Body of pancreas (tissue), 4 donors: ENCODE measurements around the gene ATG7. TPM values are rescaled to one million over a fixed set of nuclear protein-coding genes. Genes with fewer than 3 reads are reported as not detected.

Source experiments
- ATAC-seq: fragments of 150-250 bp; one replicate; pipeline ENCODE4 v1.9.1; 2016
- DNase-seq, 4 donors: peaks; one replicate each; pipeline ENCODE4 v3.0.0-alpha.2; 2019
- H3K27ac ChIP-seq, 4 donors: fragments of 200-600 bp; sonication (generic); 1 replicate in 3 of 4; 2 replicates in 1 of 4; pipeline versions ENCODE4 v1.5.1 to v1.6.1; 2016 to 2019; ENCODE audit warnings: mild to moderate bottlenecking in 1 of 4, mixed read lengths in 1 of 4, moderate library complexity in 1 of 4
- H3K27me3 ChIP-seq, 2 donors: fragments of 200-600 bp; sonication (generic); one replicate each; pipeline ENCODE4 v1.6.0; 2016; ENCODE audit warnings: mild to moderate bottlenecking in 1 of 2
- H3K36me3 ChIP-seq, 2 donors: fragments of 200-600 bp; sonication (generic); replicated peaks in 1 of 2; 2 replicates each; pipeline ENCODE4 v1.5.1; 2016; ENCODE audit warnings: low read depth in 2 of 2; ENCODE audit not compliant: insufficient read depth in 1 of 2
- H3K4me1 ChIP-seq: fragments of 200-600 bp; sonication (generic); one replicate; pipeline ENCODE4 v1.6.0; 2016
- H3K4me3 ChIP-seq, 2 donors: fragments of 200-600 bp; sonication (generic); 1 replicate in 1 of 2; 2 replicates in 1 of 2; pipeline ENCODE4 v1.5.1; 2016 to 2019
- H3K9me3 ChIP-seq, 3 donors: fragments of 200-600 bp; sonication (generic); 1 replicate in 2 of 3; 2 replicates in 1 of 3; pipeline ENCODE4 v1.5.1; 2016
- POLR2A ChIP-seq, 3 donors: fragments of 450-650 bp; IDR thresholded peaks; one replicate each; pipeline ENCODE4 v1.6.1; 2016; ENCODE audit warnings: antibody characterized with exemption in 3 of 3, mild to moderate bottlenecking in 2 of 3
- WGBS, 2 donors: methylation state at CpG; one replicate each; pipeline ENCODE4 v1.1.5; 2017; 5-methylcytosine and 5-hydroxymethylcytosine counted together
- intact Hi-C: fragments of 100-400 bp; cut with DNase I; formaldehyde crosslinking; loops from one replicate; pipeline ENCODE4 v1.15.1; 2023
- total RNA-seq, 2 donors: library from RNA; depleted of rRNA; stranded (reverse); fragments of >200 nt; gene quantifications; one replicate each; pipeline ENCODE4 v1.1.0, GENCODE V29; 2016
- TF ChIP-seq, protein P1 (sequence below), 7 experiments: fragments of 450-650 bp in 4 of 7; fragments of 200-600 bp in 3 of 7; sonication (generic) in 3 of 7; IDR thresholded peaks; one replicate each; pipeline ENCODE4 v1.5.1; 2016 to 2019; ENCODE audit warnings: antibody characterized with exemption in 7 of 7

ATG7 gene
- total RNA-seq, 2 donors from 2014 or later = 40.5 to 43.6 TPM

DNA sequence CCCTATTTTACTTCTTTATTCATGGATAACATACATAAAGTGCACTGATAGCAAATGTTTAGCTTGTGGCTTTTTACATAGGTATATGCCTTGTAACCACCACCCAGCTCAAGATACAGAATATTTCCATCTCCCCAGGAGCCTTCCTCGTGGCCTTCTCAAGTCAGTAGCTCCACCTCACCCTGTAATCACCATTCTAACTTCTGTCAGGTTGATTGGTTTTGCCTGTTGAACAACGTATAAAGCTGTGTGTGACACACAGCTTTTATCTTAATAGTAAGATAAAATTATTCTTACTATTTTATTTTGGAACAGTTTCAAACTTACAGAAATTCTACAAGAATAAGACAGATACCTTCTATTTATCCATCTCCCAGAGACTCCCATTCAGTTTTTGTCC lies 13.3 kb downstream of the ATG7 start:
- Histone ChIP-seq H3K36me3 (peaks cover 0 to 6% of the 10 kb centered on the region in 2 donors), H3K27me3 (no peaks in the 10 kb centered on the region), H3K27ac (no peak overlapping the region), H3K9me3 (no peaks in the 10 kb centered on the region), H3K4me1 (no peaks in the 10 kb centered on the region), H3K4me3 (no peak overlapping the region)
- 63 to 69% methylated on average over 2 of the region's 2 CpGs for WGBS, 2 donors
- intact Hi-C loops = no loop called here
- ATAC-seq (no peak), DNase-seq (no peak)
- no peak for TF ChIP-seq POLR2A (IDR thresholded peaks at IDR 0.05)
- TF ChIP-seq, protein P1, sequence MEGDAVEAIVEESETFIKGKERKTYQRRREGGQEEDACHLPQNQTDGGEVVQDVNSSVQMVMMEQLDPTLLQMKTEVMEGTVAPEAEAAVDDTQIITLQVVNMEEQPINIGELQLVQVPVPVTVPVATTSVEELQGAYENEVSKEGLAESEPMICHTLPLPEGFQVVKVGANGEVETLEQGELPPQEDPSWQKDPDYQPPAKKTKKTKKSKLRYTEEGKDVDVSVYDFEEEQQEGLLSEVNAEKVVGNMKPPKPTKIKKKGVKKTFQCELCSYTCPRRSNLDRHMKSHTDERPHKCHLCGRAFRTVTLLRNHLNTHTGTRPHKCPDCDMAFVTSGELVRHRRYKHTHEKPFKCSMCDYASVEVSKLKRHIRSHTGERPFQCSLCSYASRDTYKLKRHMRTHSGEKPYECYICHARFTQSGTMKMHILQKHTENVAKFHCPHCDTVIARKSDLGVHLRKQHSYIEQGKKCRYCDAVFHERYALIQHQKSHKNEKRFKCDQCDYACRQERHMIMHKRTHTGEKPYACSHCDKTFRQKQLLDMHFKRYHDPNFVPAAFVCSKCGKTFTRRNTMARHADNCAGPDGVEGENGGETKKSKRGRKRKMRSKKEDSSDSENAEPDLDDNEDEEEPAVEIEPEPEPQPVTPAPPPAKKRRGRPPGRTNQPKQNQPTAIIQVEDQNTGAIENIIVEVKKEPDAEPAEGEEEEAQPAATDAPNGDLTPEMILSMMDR (IDR thresholded peaks at IDR 0.05) = no peak

GRCh38 chr3:11287404-11287803 lies 15.2 kb downstream of the ATG7 start:
- 73 to 91% methylated on average over 10 of the region's 10 CpGs for WGBS, 2 donors
- no peaks in the 10 kb centered on the region for H3K36me3 ChIP-seq
- ATAC-seq (no peak), DNase-seq (no peak)
- H3K27ac ChIP-seq = peak overlapping the region in 1 of 4 donors; percentile 59
- no peaks in the 10 kb centered on the region for H3K4me1 ChIP-seq
- H3K9me3 ChIP-seq = no peaks in the 10 kb centered on the region
- intact Hi-C loops = no loop called here
- H3K4me3 ChIP-seq = no peak overlapping the region
- no peak for TF ChIP-seq POLR2A (IDR thresholded peaks at IDR 0.05)
- TF ChIP-seq, protein P1 (IDR thresholded peaks at IDR 0.05) = no peak
- no peaks in the 10 kb centered on the region for H3K27me3 ChIP-seq

- TF ChIP-seq, protein P1 (IDR thresholded peaks at IDR 0.05) = no peak
- no peak for TF ChIP-seq POLR2A (IDR thresholded peaks at IDR 0.05)
- no peak for DNase-seq
- 72 to 83% methylated on average over 2 of the region's 2 CpGs for WGBS, 2 donors
Observed at GRCh38 chr3:11288021-11288491, 15.9 kb downstream of the ATG7 start.

GRCh38 chr3:11288786-11289637 lies 16.8 kb downstream of the ATG7 start:
- ATAC-seq = peak; percentile 54
- Histone ChIP-seq H3K27ac (peak overlapping the region in 2 of 4 donors; percentile 44 to 59), H3K4me1 (no peaks in the 10 kb centered on the region), H3K36me3 (no peaks in the 10 kb centered on the region), H3K9me3 (no peaks in the 10 kb centered on the region), H3K4me3 (no peak overlapping the region), H3K27me3 (no peaks in the 10 kb centered on the region)
- no peak for TF ChIP-seq POLR2A (IDR thresholded peaks at IDR 0.05)
- TF ChIP-seq, protein P1 (IDR thresholded peaks at IDR 0.05) = no peak
- 65 to 83% methylated on average over 7 of the region's 7 CpGs for WGBS, 2 donors
- intact Hi-C loops = no loop called here
- no peak for DNase-seq

More at GRCh38 chr3:11288021-11288491, 15.9 kb downstream of the ATG7 start:
- Histone ChIP-seq H3K27ac (peak overlapping the region in 1 of 4 donors; percentile 59), H3K4me3 (no peak overlapping the region), H3K27me3 (no peaks in the 10 kb centered on the region), H3K36me3 (no peaks in the 10 kb centered on the region), H3K9me3 (no peaks in the 10 kb centered on the region), H3K4me1 (no peaks in the 10 kb centered on the region)
- intact Hi-C loops = no loop called here
- ATAC-seq = no peak
